GM21381 (cell line): ENCODE measurements around the gene STXBP4.
"Not testable (repeated sequence)": the region's sequence is repeated elsewhere in the genome, so short reads cannot be mapped to it uniquely, and the experiment has no call there.

Experiments used
- ATAC-seq: cut with Tn5 transposase; IDR thresholded peaks from one replicate; pipeline ENCODE4 v1.9.1; 2021; ENCODE audit warnings: mild to moderate bottlenecking, moderate library complexity; ENCODE audit not compliant: unreplicated experiment

STXBP4 gene

GRCh38 chr17:55038291-55038690, 69.7 kb downstream of the STXBP4 start:
- ATAC-seq = no peak

DNA sequence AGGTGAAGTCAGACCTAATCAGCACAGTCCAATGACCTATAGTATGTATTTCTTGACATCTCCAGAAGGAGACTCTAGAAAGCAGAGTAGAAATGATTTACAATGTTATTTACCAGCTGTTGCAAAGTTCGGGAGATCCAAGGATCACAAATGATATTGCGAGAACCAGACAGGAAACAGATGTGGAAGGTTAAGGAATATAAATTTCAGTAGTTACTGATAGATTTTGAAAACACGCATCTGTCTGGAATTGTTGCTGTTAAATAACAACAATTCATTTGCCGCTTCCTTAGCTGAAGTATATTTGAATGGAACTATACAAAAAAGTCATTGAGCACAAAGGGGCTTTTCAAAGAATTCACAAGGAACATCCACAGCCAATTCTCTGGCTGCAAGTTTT, 72.0 kb downstream of the STXBP4 start:
- ATAC-seq = no peak

DNA sequence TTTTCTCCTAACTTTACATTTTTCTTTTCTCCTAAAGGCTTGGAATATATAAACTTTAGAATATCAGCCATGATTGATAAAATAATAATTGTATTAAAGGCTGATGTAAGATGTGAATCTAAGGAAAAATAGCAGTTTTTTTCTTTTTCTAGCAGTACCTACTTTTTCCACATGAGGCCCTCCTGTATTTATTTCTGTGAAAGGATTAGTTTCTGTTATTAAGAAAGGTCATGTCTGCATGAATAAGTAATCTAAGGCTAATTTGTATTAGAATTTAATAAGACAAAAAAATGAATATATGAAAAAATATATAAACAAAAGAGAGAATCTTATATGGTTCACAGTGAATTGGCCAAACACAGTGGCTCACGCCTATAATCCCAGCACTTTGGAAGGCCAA, 85.3 kb downstream of the STXBP4 start:
- no peak for ATAC-seq

DNA sequence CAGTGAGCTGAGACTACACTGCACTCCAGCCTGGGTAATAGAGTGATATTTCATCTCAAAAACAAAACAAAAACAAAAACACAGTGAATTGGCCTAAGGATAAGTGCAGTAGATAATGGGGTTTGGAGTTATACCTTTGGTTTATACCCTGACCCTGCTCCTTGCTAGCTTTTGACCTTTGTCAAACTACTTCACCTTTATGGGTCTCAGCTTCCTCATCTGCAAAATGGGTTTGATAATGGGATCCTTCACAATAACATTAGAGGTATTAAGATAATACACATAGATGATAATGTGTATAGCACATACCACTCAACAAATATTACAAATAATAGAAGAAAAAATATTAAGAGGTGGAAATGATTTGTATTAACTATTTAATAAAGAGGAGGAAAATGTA, 85.9 kb downstream of the STXBP4 start:
- ATAC-seq = no peak

GRCh38 chr17:55056526-55056925, 88.0 kb downstream of the STXBP4 start:
- no peak for ATAC-seq

DNA sequence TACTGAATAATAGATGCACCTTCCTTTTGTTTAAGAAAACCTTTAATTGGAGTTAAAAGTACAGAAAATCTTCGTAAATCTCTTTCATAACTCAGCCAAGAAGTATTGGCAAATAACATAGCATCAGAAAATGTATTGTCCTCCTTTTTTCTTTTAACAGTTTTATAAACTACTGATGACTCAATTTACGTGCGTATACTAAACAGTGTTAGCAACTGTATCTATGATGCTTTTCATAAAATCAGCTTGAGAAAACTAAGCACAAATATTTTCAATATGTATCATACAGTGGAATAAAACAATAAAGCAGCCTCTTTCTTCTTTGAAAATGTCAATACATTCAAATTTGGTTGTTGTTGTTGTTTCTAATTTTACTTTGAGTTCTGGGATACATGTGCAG, 88.6 kb downstream of the STXBP4 start:
- no peak for ATAC-seq

GRCh38 chr17:55059724-55060123, 91.2 kb downstream of the STXBP4 start:
- no peak for ATAC-seq

DNA sequence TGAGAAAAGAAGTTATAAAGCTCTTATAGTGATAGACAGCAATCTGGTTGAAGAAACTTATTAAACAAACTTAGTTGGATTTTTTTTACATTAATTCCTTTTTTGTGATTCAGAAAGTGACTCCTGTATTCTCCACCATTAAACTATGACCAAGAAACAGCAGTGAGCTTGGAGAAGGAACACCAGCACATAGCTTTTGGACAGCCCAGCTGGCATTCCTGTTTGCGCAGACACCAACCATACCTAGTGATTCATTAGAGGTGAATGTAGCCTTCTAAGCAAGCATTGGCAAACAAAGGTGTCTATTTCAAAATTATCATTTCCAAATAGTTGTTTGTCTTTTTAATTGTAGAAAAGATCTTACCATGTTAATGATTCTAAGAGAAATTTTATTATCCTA, 94.4 kb downstream of the STXBP4 start:
- ATAC-seq = no peak

- ATAC-seq = no peak
These were observed 95.6 kb downstream of the STXBP4 start for GRCh38 chr17:55063885-55064874.

DNA sequence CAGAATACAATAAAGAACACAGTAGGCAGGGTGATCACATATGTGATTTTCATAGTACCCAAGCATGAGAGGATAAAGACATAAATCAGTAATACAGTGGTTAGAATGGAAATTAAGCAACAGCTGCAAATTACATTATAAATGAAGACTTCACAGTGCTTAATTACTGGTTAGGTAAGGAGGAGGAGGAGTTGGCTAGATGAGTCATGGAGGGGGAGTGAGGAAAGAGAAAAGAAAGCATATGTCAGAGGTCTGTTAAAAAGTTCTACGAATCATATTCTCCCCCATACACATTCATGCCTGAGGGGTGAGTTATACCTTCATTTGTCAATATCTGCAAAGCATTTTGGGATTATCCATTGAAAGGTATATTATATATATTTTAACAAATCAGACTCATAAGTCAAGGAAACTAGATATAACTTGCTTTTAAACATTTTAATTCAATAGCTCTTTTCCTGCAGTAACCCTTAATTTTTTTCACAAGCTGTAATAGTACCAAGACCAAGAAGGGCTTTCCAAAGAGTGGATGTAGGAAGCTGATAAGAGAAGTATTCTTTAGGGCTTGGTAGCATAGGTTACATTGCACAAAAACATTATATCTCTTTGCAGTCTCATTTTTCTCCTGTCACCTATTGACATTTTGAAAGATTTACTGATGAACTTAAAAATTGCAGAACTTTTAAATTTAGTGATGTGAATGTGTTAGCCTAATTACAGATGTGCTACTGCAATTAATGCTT, 99.3 kb downstream of the STXBP4 start:
- ATAC-seq = no peak

DNA sequence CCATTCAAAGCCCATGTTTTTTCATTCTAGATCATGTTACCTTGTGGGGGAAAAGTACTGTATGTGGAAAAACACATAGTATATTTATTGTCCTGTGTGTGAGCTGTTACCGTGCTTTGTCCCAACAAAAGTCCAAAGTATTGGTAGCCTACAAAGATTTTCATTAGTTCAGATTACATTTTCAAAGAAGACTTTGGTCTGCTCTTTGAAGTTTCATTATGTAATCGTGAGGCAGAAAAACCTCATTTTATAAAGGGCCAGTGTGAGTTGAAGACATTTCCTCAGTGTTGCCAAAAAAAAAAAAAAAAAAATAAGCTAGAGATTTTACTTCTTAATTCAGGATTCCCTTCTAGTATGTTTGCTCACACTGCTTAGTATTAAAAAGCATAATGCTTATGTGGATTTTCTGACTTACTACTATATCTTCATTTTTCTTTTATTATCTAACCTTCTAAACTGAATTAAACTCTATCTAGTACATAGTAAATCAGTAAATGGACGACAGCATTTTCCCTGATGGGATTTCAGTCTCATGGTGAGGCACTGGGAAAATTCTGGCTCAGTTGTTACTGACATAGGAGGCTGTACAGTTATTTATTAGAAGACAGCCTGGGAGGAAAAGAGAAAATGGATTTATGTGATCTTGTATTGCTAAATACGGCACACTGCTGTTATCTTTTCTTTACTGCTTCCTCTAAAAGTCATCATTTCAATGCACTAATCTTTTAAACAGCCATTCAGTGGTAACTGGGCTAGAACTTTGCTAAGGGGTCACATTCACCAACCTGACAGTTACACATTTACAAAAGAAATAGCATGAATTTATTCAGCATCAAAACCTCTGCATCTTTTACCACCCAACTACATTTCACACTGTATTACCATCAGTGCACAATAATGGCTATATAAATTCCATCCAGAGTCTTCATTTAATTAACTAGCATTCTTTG, 100.6 kb downstream of the STXBP4 start:
- no peak for ATAC-seq

- ATAC-seq = no peak
These were observed 101.5 kb downstream of the STXBP4 start for GRCh38 chr17:55069983-55070529.

DNA sequence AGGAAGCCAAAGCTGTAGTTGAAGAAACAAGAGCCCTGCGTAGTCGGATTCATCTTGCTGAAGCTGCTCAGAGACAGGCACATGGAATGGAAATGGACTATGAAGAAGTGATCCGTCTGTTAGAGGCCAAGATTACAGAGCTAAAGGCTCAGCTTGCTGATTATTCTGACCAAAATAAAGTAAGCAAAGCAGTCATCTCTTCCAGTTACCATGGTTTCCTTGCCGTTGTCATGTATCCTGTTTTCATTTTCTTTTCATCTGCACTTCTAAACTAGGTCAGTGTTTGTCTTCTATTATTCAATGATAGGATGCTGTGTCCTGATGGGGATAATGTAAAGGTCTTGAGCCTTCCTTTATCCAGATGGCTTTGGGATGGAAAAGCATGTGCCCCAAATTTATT, 104.3 kb downstream of the STXBP4 start:
- ATAC-seq = no peak

- ATAC-seq = not testable (repeated sequence)
These were observed 104.9 kb downstream of the STXBP4 start for GRCh38 chr17:55073467-55073866.

DNA sequence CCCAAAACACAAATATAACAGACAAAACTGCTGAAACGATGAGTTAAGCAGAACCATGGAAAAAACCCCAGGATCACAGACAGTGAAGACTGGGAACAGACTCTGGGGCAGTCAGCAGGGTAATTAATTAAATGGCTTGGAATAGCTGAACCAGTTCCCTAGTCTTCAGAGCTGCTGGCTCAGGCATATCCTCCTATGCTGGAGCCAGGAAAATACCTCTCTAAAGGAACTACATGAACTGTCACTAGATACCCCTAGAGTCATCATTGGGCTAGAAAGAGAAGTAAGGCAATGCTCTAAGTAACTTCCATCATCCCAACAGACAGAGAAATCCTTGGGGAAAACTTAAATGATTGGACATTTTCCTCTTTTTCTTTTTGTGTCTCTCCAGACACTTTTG, 113.0 kb downstream of the STXBP4 start:
- no peak for ATAC-seq

GRCh38 chr17:55086635-55087058, 118.1 kb downstream of the STXBP4 start:
- no peak for ATAC-seq

- no peak for ATAC-seq
These were observed 120.7 kb downstream of the STXBP4 start for GRCh38 chr17:55089256-55089655.

DNA sequence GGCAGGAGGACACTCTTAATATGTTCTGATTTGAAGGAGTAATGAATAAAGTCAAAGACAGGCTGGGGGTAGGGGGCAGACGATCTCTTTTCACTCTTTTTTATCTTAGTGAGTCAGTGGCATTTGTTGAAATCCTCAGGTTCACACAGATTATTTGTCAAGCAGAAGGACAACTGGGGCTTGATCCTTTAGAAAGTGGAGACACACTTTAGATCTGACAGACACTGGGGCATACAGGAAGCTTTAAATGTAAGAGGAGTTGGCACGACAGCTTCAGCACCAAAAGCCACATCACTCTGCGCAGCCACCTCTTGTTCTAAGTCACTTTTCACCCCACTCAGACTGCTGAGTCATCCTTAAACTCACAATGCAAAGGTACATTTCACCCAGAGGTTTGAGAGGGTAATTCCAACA, 121.5 kb downstream of the STXBP4 start:
- peak; percentile 99 for ATAC-seq

- no peak for ATAC-seq
These were observed 124.8 kb downstream of the STXBP4 start for GRCh38 chr17:55093353-55093752.

- no peak for ATAC-seq
These were observed 130.2 kb downstream of the STXBP4 start for GRCh38 chr17:55098765-55099164.
